SK-N-SH treated with all-trans-retinoic acid at 6 μM for 48 hours (cell line): Measurements from ENCODE around the gene PARM1.

ENCODE experiments used
- ATAC-seq: fragments of 200-7000 bp; cut with Tn5 transposase; 3 replicates; pipeline ENCODE4 v1.9.1; 2020; ENCODE audit warnings: mild to moderate bottlenecking, moderate library complexity
- ARNTL ChIP-seq: fragments of 450-650 bp; formaldehyde crosslinking; IDR thresholded peaks from 2 replicates; pipeline ENCODE4 v1.5.0; 2020; ENCODE audit warnings: low read depth, mild to moderate bottlenecking, moderate library complexity, borderline replicate concordance
- BACH2 ChIP-seq: fragments of 250-450 bp; sonication (Bioruptor Pico); IDR thresholded peaks from 2 replicates; pipeline ENCODE4 v1.9.0; 2021; ENCODE audit warnings: mild to moderate bottlenecking, borderline replicate concordance
- CREB5 ChIP-seq: fragments of 250-450 bp; sonication (Bioruptor Pico); IDR thresholded peaks from 2 replicates; pipeline ENCODE4 v1.5.1; 2020; ENCODE audit warnings: low read depth, mild to moderate bottlenecking, moderate library complexity
- CSDC2 ChIP-seq: fragments of 250-450 bp; sonication (Bioruptor Pico); IDR thresholded peaks from 2 replicates; pipeline ENCODE4 v1.5.0; 2020; ENCODE audit warnings: mild to moderate bottlenecking, moderate library complexity
- CSRNP3 ChIP-seq: fragments of 250-450 bp; sonication (Bioruptor Pico); IDR thresholded peaks from 2 replicates; pipeline ENCODE4 v1.5.1; 2021; ENCODE audit warnings: mild to moderate bottlenecking, moderate library complexity
- ESRRG ChIP-seq: fragments of 250-450 bp; sonication (Bioruptor Pico); IDR thresholded peaks from 2 replicates; pipeline ENCODE4 v1.6.1; 2021; ENCODE audit warnings: mild to moderate bottlenecking
- GLIS3 ChIP-seq: fragments of 250-450 bp; sonication (Bioruptor Pico); IDR thresholded peaks from 2 replicates; pipeline ENCODE4 v1.5.0; 2020; ENCODE audit warnings: mild to moderate bottlenecking, moderate library complexity
- ISL1 ChIP-seq: fragments of 250-450 bp; sonication (Bioruptor Pico); IDR thresholded peaks from 2 replicates; pipeline ENCODE4 v2.1.2; 2022; ENCODE audit warnings: mild to moderate bottlenecking, moderate library complexity
- PATZ1 ChIP-seq: fragments of 250-450 bp; sonication (Bioruptor Pico); IDR thresholded peaks from 2 replicates; pipeline ENCODE4 v1.8.0; 2020; ENCODE audit warnings: mild to moderate bottlenecking, moderate library complexity, borderline replicate concordance
- POU6F1 ChIP-seq: fragments of 250-450 bp; sonication (Bioruptor Pico); IDR thresholded peaks from 2 replicates; pipeline ENCODE4 v1.8.0; 2021; ENCODE audit warnings: low read depth, mild to moderate bottlenecking, moderate library complexity, borderline replicate concordance
- PPARA ChIP-seq: fragments of 250-450 bp; sonication (Bioruptor Pico); IDR thresholded peaks from 2 replicates; pipeline ENCODE4 v1.5.0; 2020; ENCODE audit warnings: mild to moderate bottlenecking, borderline replicate concordance
- RARB ChIP-seq: fragments of 250-450 bp; sonication (Bioruptor Pico); IDR thresholded peaks from 2 replicates; pipeline ENCODE4 v1.8.0; 2021; ENCODE audit warnings: mild to moderate bottlenecking, moderate library complexity
- SNAI2 ChIP-seq: fragments of 250-450 bp; sonication (Bioruptor Pico); IDR thresholded peaks from 2 replicates; pipeline ENCODE4 v1.5.0; 2020; ENCODE audit warnings: mild to moderate bottlenecking, moderate library complexity
- TCF4 ChIP-seq: fragments of 250-450 bp; sonication (Bioruptor Pico); IDR thresholded peaks from 2 replicates; pipeline ENCODE4 v1.8.0; 2021; ENCODE audit warnings: mild to moderate bottlenecking, moderate library complexity, borderline replicate concordance
- TSHZ2 ChIP-seq: fragments of 250-450 bp; sonication (Bioruptor Pico); IDR thresholded peaks from 2 replicates; pipeline ENCODE4 v1.5.0; 2020; ENCODE audit warnings: mild to moderate bottlenecking, moderate library complexity
- ZC3H10 ChIP-seq: fragments of 250-450 bp; sonication (Bioruptor Pico); IDR thresholded peaks from 2 replicates; pipeline ENCODE4 v1.5.1; 2021; ENCODE audit warnings: mild to moderate bottlenecking, moderate library complexity
- ZFP3 ChIP-seq: fragments of 250-450 bp; sonication (Bioruptor Pico); IDR thresholded peaks from 2 replicates; pipeline ENCODE4 v1.5.0; 2020; ENCODE audit warnings: mild to moderate bottlenecking, moderate library complexity
- ZFP30 ChIP-seq: fragments of 450-650 bp; formaldehyde crosslinking; IDR thresholded peaks from 2 replicates; pipeline ENCODE4 v1.5.0; 2022; ENCODE audit warnings: mild to moderate bottlenecking, moderate library complexity
- ZNF565 ChIP-seq: fragments of 450-650 bp; formaldehyde crosslinking; conservative IDR thresholded peaks from 2 replicates; pipeline ENCODE4 v1.5.0; 2020; ENCODE audit warnings: low read depth, mild to moderate bottlenecking, moderate library complexity
- ZNF70 ChIP-seq: fragments of 450-650 bp; formaldehyde crosslinking; IDR thresholded peaks from 2 replicates; pipeline ENCODE4 v1.5.0; 2020; ENCODE audit warnings: mild to moderate bottlenecking, moderate library complexity
- ZNF8 ChIP-seq: fragments of 450-650 bp; formaldehyde crosslinking; IDR thresholded peaks from 2 replicates; pipeline ENCODE4 v1.5.0; 2020; ENCODE audit warnings: mild to moderate bottlenecking, moderate library complexity

Gene PARM1

GRCh38 chr4:74944354-74944793, 11.5 kb downstream of the PARM1 start:
- TF ChIP-seq ZFP3 (CRISPR knock-in tag) (no peak), ISL1 (CRISPR knock-in tag) (no peak), ZNF565 (CRISPR knock-in tag) (no peak), ZFP30 (no peak), ARNTL (CRISPR knock-in tag) (no peak), POU6F1 (CRISPR knock-in tag) (no peak), TSHZ2 (CRISPR knock-in tag) (no peak), BACH2 (no peak), SNAI2 (CRISPR knock-in tag) (no peak), GLIS3 (CRISPR knock-in tag) (no peak), RARB (no peak), TCF4 (CRISPR knock-in tag) (no peak)
- TF ChIP-seq, all 23 proteins: peak for 0
- ATAC-seq, result no peak

GRCh38 chr4:74946196-74946595, 13.3 kb downstream of the PARM1 start:
- TF ChIP-seq ZC3H10 (CRISPR knock-in tag), result no peak
- no peak for TF ChIP-seq POU6F1 (CRISPR knock-in tag)
- no peak for TF ChIP-seq ZNF70 (CRISPR knock-in tag)
- TF ChIP-seq TCF4 (CRISPR knock-in tag), result no peak
- no peak for TF ChIP-seq ZNF8
- no peak for TF ChIP-seq BACH2
- TF ChIP-seq ISL1 (CRISPR knock-in tag), result no peak
- no peak for TF ChIP-seq ZFP30
- TF ChIP-seq CSDC2, result no peak
- no peak for TF ChIP-seq PATZ1 (CRISPR knock-in tag)
- no peak for TF ChIP-seq CREB5 (CRISPR knock-in tag)
- TF ChIP-seq CSRNP3 (CRISPR knock-in tag), result no peak
- TF ChIP-seq RARB, result no peak
- no peak for TF ChIP-seq ESRRG (CRISPR knock-in tag)
- ATAC-seq, result no peak

- no peak for ATAC-seq
- no peak for TF ChIP-seq PPARA (CRISPR knock-in tag)
- TF ChIP-seq PATZ1 (CRISPR knock-in tag), result no peak
- TF ChIP-seq POU6F1 (CRISPR knock-in tag), result no peak
- no peak for TF ChIP-seq CREB5 (CRISPR knock-in tag)
- TF ChIP-seq BACH2, result no peak
- TF ChIP-seq GLIS3 (CRISPR knock-in tag), result no peak
- no peak for TF ChIP-seq TCF4 (CRISPR knock-in tag)
- TF ChIP-seq RARB, result no peak
Observed at GRCh38 chr4:74947798-74948197, 14.9 kb downstream of the PARM1 start.
